IPS DF 6.9 (cell line): ENCODE results near the gene TPH2.
A peak's percentile ranks its signal among the peaks of the same experiment; 100 is the strongest.

ENCODE experiments used
- DNase-seq: peaks from one replicate; pipeline ENCODE4 v3.0.0-alpha.2; 2013; ENCODE audit warnings: low read depth, low spot score
- H3K27ac ChIP-seq: one replicate; pipeline ENCODE4 v1.5.1; 2013; ENCODE audit warnings: low read length, control low read depth
- H3K27me3 ChIP-seq: 2 replicates; pipeline ENCODE4 v1.6.1; 2013; ENCODE audit warnings: mild to moderate bottlenecking, low read length; ENCODE audit not compliant: control insufficient read depth, insufficient read depth
- H3K36me3 ChIP-seq: 2 replicates; pipeline ENCODE4 v1.6.1; 2013; ENCODE audit warnings: low read length; ENCODE audit not compliant: control insufficient read depth, insufficient read depth
- H3K4me1 ChIP-seq: 2 replicates; pipeline ENCODE4 v1.6.1; 2013; ENCODE audit warnings: low read length; ENCODE audit not compliant: control insufficient read depth, insufficient read depth
- H3K4me3 ChIP-seq: 2 replicates; pipeline ENCODE4 v1.5.1; 2013; ENCODE audit warnings: mild to moderate bottlenecking, low read length
- H3K9me3 ChIP-seq: 2 replicates; pipeline ENCODE4 v1.6.1; 2013; ENCODE audit warnings: low read length, inconsistent platforms; ENCODE audit not compliant: control insufficient read depth, insufficient read depth
- WGBS: extraction: QIAGEN DNeasy Blood & Tissue Kit; methylation state at CpG from one replicate; pipeline ENCODE4 v1.1.7; 2013; ENCODE audit warnings: mixed read lengths, missing lambda C conversion rate; ENCODE audit not compliant: insufficient read length, insufficient coverage; 5-methylcytosine and 5-hydroxymethylcytosine counted together

The TPH2 gene

DNA sequence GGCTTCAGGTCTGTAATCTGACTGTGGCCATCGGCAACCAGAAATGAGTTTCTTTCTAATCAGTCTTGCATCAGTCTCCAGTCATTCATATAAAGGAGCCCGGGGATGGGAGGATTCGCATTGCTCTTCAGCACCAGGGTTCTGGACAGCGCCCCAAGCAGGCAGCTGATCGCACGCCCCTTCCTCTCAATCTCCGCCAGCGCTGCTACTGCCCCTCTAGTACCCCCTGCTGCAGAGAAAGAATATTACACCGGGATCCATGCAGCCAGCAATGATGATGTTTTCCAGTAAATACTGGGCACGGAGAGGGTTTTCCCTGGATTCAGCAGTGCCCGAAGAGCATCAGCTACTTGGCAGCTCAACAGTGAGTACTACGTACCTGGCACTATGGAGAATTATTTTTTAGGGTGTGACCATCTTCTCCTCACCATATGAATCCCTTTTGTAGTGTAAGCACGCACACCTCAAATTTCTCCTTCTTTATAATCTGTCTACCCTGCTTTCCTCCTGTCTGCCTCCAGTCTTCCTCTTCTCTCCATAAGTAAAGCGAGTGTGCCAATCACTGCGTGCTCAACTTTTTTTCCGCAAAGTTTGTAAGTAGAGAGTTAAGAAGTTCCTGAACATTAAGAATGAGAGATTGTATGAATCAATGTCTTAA is at the start of gene TPH2:
Gene TPH2, plus strand, starts transcription at position 118 of the 658 bp plus-strand sequence. Its CDS starts 142 bp downstream, at position 260.
- no peaks in the 10 kb centered on the region for H3K9me3 ChIP-seq
- H3K4me3 ChIP-seq = no peak within 1 kb of the TSS
- WGBS = no CpG with 5 or more reads among the region's 16 CpGs
- H3K27ac ChIP-seq = no peak within 1 kb of the TSS
- H3K36me3 ChIP-seq = no peaks in the 10 kb centered on the region
- no peaks in the 10 kb centered on the region; the same call in 1 of the 2 replicates for H3K4me1 ChIP-seq
- no peaks in the 10 kb centered on the region for H3K27me3 ChIP-seq
- peak; percentile 89 for DNase-seq

DNA sequence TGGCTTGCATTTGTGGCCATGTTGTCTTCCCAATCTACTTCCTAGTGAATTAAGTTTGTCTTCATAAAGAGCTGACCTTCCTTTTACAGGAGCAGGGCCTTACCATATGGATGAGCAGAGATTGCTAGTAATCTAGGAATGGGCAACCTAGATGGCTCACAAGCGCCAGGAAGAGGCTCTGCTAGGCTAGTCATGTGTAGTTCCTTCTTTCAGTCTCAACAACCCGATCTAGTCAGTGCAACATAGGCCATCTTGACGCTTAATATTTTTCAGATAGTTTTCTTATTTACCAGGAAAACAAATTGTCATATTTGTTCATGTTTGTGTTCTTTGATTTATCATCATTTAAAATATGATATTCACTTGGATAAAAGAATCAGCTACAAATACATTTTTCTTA is 48.2 kb upstream of the TPH2 start:
- Histone ChIP-seq H3K4me3 (no peak overlapping the region), H3K9me3 (no peaks in the 10 kb centered on the region), H3K36me3 (no peaks in the 10 kb centered on the region), H3K27me3 (no peaks in the 10 kb centered on the region), H3K4me1 (no peaks in the 10 kb centered on the region), H3K27ac (no peak overlapping the region)
- no peak for DNase-seq
- no CpG with 5 or more reads among the region's 3 CpGs for WGBS

DNA sequence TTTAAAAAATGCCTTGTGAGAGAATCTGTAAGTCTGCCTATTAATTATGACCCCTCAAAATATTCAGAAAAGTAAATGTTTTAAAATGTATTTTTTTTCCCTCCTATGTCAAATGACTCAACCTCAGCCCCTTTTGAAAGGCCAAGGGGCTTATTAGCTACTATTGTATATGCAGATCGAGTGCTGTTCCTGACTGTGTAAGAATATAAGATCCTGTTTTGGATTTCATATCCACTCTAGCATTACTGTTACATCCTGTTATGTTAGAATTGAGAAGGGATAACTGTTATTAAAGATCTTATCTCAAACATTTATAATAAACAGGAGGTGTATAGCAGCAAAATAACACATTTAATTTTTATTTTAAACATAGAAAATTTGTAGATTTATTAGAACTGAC is 46.6 kb upstream of the TPH2 start:
- Histone ChIP-seq H3K27me3 (no peaks in the 10 kb centered on the region), H3K4me1 (no peaks in the 10 kb centered on the region), H3K9me3 (no peaks in the 10 kb centered on the region), H3K36me3 (no peaks in the 10 kb centered on the region), H3K4me3 (no peak overlapping the region), H3K27ac (no peak overlapping the region)
- WGBS = no CpG with 5 or more reads among the region's 1 CpG
- no peak for DNase-seq

DNA sequence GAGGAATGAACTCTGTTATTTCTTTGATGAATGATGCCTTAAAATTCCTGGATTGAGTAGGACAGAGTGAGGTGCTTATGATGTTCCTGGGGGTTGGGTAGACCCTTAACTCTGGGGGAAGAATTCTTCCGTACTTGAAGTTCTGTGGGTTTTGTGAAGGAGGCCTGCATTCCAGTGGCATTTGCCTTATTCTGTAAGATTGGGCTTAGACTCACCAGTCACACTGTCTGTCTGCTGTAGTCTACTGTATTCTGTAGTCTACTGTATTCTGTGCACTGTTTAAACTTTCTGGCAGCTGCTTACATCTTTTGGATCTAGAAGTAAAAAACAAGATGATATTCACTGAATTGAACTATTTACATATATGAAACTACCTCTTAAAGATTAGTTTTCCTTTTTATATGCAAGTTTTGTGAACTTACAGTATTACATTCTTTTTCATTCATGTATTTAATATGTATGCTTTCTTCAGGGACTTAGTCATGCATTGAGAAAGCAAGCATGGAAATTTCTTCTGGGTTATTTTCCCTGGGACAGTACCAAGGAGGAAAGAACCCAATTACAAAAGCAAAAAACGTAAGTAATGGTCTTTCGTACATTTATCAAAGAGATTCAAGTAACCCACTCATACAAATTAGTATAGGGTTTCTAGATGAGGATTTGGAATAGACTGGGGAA is 42.3 kb upstream of the TPH2 start:
- Histone ChIP-seq H3K4me1 (no peaks in the 10 kb centered on the region; the same call in 1 of the 2 replicates), H3K27ac (no peak overlapping the region), H3K4me3 (no peak overlapping the region), H3K27me3 (no peaks in the 10 kb centered on the region), H3K9me3 (no peaks in the 10 kb centered on the region), H3K36me3 (no peaks in the 10 kb centered on the region)
- WGBS = no CpG with 5 or more reads among the region's 3 CpGs
- no peak for DNase-seq

DNA sequence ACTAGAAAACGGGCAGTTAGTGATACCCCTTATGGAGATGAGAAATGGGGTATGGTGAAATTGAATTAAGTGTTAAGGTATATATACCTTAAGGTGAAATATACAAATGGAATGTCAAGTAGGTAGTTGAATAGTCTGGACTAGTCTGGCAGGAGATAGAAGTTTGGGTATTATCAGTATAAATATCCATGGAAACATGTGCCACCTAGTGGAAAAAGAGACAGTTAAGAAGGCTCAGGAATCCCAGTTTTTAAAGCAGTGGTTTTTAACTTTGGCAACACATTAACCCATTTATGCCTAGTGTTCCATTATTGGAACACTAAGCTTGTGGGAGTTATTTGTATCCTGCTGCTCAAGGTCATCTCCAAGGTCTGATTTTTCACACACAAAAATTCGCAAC is 38.6 kb upstream of the TPH2 start:
- WGBS = 100% methylated on average over 1 of the region's 2 CpGs
- Histone ChIP-seq H3K27me3 (no peaks in the 10 kb centered on the region), H3K27ac (no peak overlapping the region), H3K9me3 (no peaks in the 10 kb centered on the region), H3K4me3 (no peak overlapping the region), H3K4me1 (no peaks in the 10 kb centered on the region; the same call in 1 of the 2 replicates), H3K36me3 (no peaks in the 10 kb centered on the region)
- no peak for DNase-seq

DNA sequence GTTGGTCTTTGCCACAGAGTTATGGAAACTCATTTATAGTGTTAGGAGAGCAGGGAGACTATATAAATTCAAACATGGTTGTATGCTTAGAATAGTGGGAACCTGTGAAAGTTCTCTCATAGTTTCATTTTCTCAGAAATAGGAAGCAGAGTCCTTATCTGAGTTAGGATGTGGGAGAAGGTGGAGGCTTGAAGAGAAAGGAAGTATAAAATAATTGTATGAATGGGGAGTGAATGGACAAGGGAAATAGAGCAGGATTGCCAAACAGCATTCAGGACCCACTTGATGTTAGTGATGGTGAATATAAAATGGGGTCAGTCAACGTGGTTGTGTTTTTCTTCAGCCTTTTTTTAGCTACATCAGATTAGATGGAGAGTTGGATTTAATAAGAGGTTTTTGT is 34.0 kb upstream of the TPH2 start:
- Histone ChIP-seq H3K27ac (no peak overlapping the region), H3K27me3 (no peaks in the 10 kb centered on the region), H3K4me1 (no peaks in the 10 kb centered on the region; the same call in 1 of the 2 replicates), H3K4me3 (no peak overlapping the region), H3K36me3 (peaks cover 5% of the 10 kb centered on the region; the same call in 1 of the 2 replicates), H3K9me3 (no peaks in the 10 kb centered on the region)
- DNase-seq = no peak
- no CpG with 5 or more reads among the region's 1 CpG for WGBS

DNA sequence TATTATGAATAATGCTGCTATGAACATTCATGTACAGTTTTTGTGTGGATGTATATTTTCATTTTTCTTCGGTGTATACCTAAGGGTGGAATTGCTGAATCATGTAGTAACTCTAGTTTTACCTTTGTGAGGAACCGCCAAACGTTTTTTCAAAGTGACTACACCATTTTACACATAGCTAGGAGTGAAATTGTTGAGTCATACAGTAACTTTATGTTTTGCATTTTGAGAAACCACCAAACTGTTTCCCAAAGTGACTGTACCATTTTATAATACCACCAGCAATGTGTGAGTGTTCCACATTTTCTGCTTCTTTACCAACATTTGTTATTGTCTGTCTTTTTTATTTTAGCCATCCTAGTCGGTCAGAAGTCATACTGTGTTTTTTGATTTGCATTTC is 3.1 kb upstream of the TPH2 start:
- H3K36me3 ChIP-seq = no peaks in the 10 kb centered on the region
- H3K4me1 ChIP-seq = no peaks in the 10 kb centered on the region
- no CpG with 5 or more reads among the region's 4 CpGs for WGBS
- no peak for DNase-seq
- no peak overlapping the region for H3K4me3 ChIP-seq
- no peaks in the 10 kb centered on the region for H3K27me3 ChIP-seq
- H3K27ac ChIP-seq = no peak overlapping the region
- H3K9me3 ChIP-seq = no peaks in the 10 kb centered on the region

DNA sequence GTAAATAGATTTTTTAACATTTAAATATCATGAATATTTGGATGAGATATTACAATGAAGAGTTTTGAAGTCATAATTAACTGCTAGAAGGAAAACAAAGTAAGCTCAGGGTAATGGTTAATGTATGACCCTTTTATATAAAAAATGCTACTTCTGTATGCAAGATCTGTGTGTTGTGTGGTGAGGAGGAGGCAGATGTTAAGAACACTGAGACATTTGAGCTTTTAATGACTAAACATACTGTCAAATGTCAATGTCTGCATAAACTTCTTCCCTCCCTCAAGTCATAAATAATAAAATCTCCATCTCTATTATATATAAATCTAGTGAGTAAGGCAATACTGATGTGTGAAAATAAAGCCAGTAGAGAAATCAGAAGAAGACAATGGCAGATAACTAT is 1.4 kb downstream of the TPH2 start:
- DNase-seq = no peak
- no peaks in the 10 kb centered on the region for H3K36me3 ChIP-seq
- H3K27me3 ChIP-seq = no peaks in the 10 kb centered on the region
- H3K9me3 ChIP-seq = no peaks in the 10 kb centered on the region
- H3K4me1 ChIP-seq = peaks cover 3% of the 10 kb centered on the region; the same call in 1 of the 2 replicates
- H3K27ac ChIP-seq = no peak overlapping the region
- H3K4me3 ChIP-seq = no peak overlapping the region

DNA sequence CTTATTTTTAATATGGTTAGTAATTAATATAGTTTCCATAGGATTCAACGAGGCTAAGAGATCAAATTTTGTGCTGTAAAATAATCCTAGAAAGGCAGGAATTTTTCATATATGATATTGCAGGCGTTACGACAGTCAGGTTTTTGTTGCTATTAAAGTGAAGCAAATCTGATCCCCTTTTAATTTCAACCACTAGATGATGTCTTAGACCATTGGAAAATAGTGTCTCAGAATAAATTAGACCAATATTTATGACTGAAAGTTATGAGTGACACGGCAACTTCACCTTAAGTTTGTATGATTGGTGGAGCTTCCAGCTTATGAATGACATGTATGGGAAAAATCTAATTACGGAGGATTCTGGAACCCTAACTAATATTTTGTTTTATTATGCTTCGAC is 2.5 kb downstream of the TPH2 start:
- Histone ChIP-seq H3K4me1 (peaks cover 5% of the 10 kb centered on the region; the same call in 1 of the 2 replicates), H3K9me3 (no peaks in the 10 kb centered on the region), H3K4me3 (no peak overlapping the region), H3K27me3 (no peaks in the 10 kb centered on the region), H3K27ac (no peak overlapping the region), H3K36me3 (no peaks in the 10 kb centered on the region)
- no CpG with 5 or more reads among the region's 6 CpGs for WGBS
- DNase-seq = no peak

DNA sequence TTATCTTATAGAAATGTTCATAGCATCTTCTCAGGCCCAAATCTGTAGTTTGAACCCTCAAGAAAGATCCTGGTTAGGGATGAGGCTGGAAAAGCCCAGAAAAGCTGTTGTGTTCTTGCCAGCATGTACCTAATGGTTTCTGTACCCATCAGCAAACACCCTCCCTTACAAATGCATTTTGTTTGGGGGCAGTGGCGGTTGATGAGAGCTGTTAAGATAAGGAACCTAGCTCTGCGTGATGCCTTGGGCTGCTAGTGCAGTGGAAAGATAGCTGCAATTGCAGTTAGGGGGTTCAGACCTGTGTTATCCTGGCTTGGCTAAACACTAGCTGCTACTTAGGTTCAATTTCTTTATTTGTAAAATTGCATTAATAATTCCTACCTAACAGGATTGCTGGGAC is 3.6 kb downstream of the TPH2 start:
- H3K4me3 ChIP-seq = no peak overlapping the region
- no peak overlapping the region for H3K27ac ChIP-seq
- H3K27me3 ChIP-seq = no peaks in the 10 kb centered on the region
- no peaks in the 10 kb centered on the region for H3K9me3 ChIP-seq
- H3K36me3 ChIP-seq = no peaks in the 10 kb centered on the region
- H3K4me1 ChIP-seq = peaks cover 7% of the 10 kb centered on the region; the same call in 1 of the 2 replicates
- no CpG with 5 or more reads among the region's 2 CpGs for WGBS
- no peak for DNase-seq

DNA sequence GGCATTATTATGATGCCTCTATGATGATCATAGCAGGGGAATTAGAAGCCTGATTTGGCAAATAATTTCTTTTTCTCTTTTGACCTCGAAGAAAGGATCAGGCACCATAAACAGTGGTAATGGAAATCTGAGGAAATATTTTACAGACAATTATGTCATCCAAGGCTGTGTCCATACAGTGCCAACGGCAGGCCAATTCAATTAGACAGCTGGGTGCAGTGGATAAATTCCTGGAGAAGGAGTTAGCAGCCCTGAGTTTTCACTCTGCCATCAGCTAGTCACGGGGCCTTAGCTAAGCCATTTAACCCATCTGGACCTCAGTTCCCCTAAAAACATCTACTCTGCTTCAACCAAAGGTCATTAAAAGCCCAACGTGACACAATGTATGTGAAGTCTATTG is 4.1 kb downstream of the TPH2 start:
- H3K4me3 ChIP-seq = no peak overlapping the region
- no peaks in the 10 kb centered on the region for H3K27me3 ChIP-seq
- peaks cover 7% of the 10 kb centered on the region; the same call in 1 of the 2 replicates for H3K4me1 ChIP-seq
- H3K9me3 ChIP-seq = no peaks in the 10 kb centered on the region
- H3K36me3 ChIP-seq = no peaks in the 10 kb centered on the region
- no peak for DNase-seq
- H3K27ac ChIP-seq = no peak overlapping the region
- no CpG with 5 or more reads among the region's 4 CpGs for WGBS
